ENCODE data around the gene AR.

- no peak for TF ChIP-seq CTCF (IDR thresholded peaks at IDR 0.05)
- TF ChIP-seq POLR2AphosphoS5 (IDR thresholded peaks at IDR 0.05) = no peak
Measured at GRCh38 chrX:67619253-67619652, 75.4 kb downstream of the AR start.
